Measurements from ENCODE around the gene MRPL12. TPM values are rescaled to one million over a fixed set of nuclear protein-coding genes. Genes with fewer than 3 reads are reported as not detected.

The MRPL12 gene
- total RNA-seq, 1 experiment from 2014 or later: 260 TPM

- no peak; the same call in 1 of the 2 replicates for ATAC-seq
- Histone ChIP-seq H2AFZ (ENCODE audit: low read depth, low read length, poor library complexity, severe bottlenecking) (no peak overlapping the region), H3K4me2 (ENCODE audit: low read length) (peak overlapping the region; percentile 89), H3K27me3 (ENCODE audit: insufficient read depth, low read length) (no peaks in the 10 kb centered on the region), H3K9ac (ENCODE audit: low read length) (peak overlapping the region; percentile 95), H3K36me3 (ENCODE audit: control insufficient read depth in 1 of 2, insufficient read depth in 2 of 2, low read length in 2 of 2) (peaks cover 23 to 56% of the 10 kb centered on the region in 2 experiments; a peak in 3 of 4 replicates), H3K4me1 (ENCODE audit: control insufficient read depth in 1 of 2, insufficient read depth in 2 of 2, low read length in 2 of 2) (peaks cover 13 to 34% of the 10 kb centered on the region in 2 experiments), H3K27ac (ENCODE audit: low read depth, low read length) (peak overlapping the region; percentile 98), H3K79me2 (ENCODE audit: insufficient read depth, low read length) (peaks cover 83% of the 10 kb centered on the region), H3K9me3 (ENCODE audit: control insufficient read depth in 1 of 2, insufficient read depth in 1 of 2, low read depth in 1 of 2, low read length in 2 of 2) (no peaks in the 10 kb centered on the region), H3K9me2 (ENCODE audit: insufficient read depth) (no peaks in the 10 kb centered on the region), H4K20me1 (ENCODE audit: insufficient read depth) (no peaks in the 10 kb centered on the region; the same call in 1 of the 2 replicates), H3K4me3 (replicated peaks in 1 of 2; ENCODE audit: low read depth in 1 of 2, low read length in 2 of 2) (peak overlapping the region; percentile 68)
- ChIA-PET RAD21 (ENCODE audit: low non-redundant PET in 1 of 2, low total read pairs in 2 of 2, uncharacterized antibody in 2 of 2, unreplicated experiment in 2 of 2) (interaction anchor here in 1 of 2 experiments (0.8 kb wide), 1 partner anchor 23 kb away, joined by 3 read pairs; no protein-coding TSS in a partner anchor), CTCF (no interaction called here), POLR2A (interaction anchor here (1.0 to 3.5 kb wide), 3 partner anchors 7 to 21 kb away, joined by 3 to 33 read pairs (median 5); partner anchors contain the start of genes ARL16, HGS and SLC25A10)
- TSS peak; percentile 52 for BruUV-seq (replicated peaks)
- no peak for TF ChIP-seq SP1 (IDR thresholded peaks at IDR 0.05; ENCODE audit: low read depth)
- peak; percentile 17; the same call in 1 of the 2 replicates for TF ChIP-seq POLR2AphosphoS5 (IDR thresholded peaks at IDR 0.05; ENCODE audit: low read depth, low read length)
- peak; percentile 71 for TF ChIP-seq ZFX (IDR thresholded peaks at IDR 0.05)
- no peak for TF ChIP-seq ZBTB33 (IDR thresholded peaks at IDR 0.05; ENCODE audit: extremely low read depth, insufficient replicate concordance, low read length)
- no peak for DNase-seq (ENCODE audit: low read depth, low spot score)
- intact Hi-C loops (cut with micrococcal nuclease): loop anchor here (2.0 kb wide), 1 partner anchor 21 kb away; the partner anchor contains the start of gene ARL16
Measured at GRCh38 chr17:81703747-81704654, 834 bp downstream of the MRPL12 start.

Data from HCT116 (cell line).